Skeletal muscle tissue (tissue), 4 donors: Measurements from ENCODE around the gene UBXN11. TPM values are rescaled to one million over a fixed set of nuclear protein-coding genes. Genes with fewer than 3 reads are reported as not detected.

ENCODE experiments used
- H3K27ac ChIP-seq: one replicate; pipeline ENCODE4 v1.7.0; 2013; ENCODE audit warnings: mild to moderate bottlenecking, low read depth, low read length, inconsistent platforms
- H3K27me3 ChIP-seq, 3 donors: one replicate each; pipeline ENCODE4 v1.7.0; 2013; ENCODE audit warnings: low read length in 3 of 3; ENCODE audit not compliant: control insufficient read depth in 3 of 3, insufficient read depth in 3 of 3
- H3K36me3 ChIP-seq, 3 donors: one replicate each; pipeline ENCODE4 v1.7.0; 2013; ENCODE audit warnings: low read length in 3 of 3; ENCODE audit not compliant: control insufficient read depth in 3 of 3, insufficient read depth in 3 of 3
- H3K4me1 ChIP-seq, 3 donors: one replicate each; pipeline ENCODE4 v1.7.0; 2013; ENCODE audit warnings: low read length in 3 of 3, mild to moderate bottlenecking in 3 of 3; ENCODE audit not compliant: control insufficient read depth in 3 of 3, insufficient read depth in 3 of 3
- H3K4me3 ChIP-seq, 3 donors: one replicate each; pipeline ENCODE4 v1.7.0; 2013; ENCODE audit warnings: low read length in 3 of 3
- H3K9ac ChIP-seq, 3 donors: one replicate each; pipeline ENCODE4 v1.7.0; 2013; ENCODE audit warnings: low read length in 3 of 3, mild to moderate bottlenecking in 3 of 3, moderate library complexity in 2 of 3, low read depth in 1 of 3
- H3K9me3 ChIP-seq, 3 donors: one replicate each; pipeline ENCODE4 v1.7.0; 2013; ENCODE audit warnings: low read length in 3 of 3; ENCODE audit not compliant: control insufficient read depth in 3 of 3
- total RNA-seq: library from RNA; depleted of rRNA; stranded (reverse); fragments of >200 nt; gene quantifications from one replicate; pipeline ENCODE4 v1.2.3, GENCODE V29; 2014
- donor health status: Osteomylitis.

The UBXN11 gene
- total RNA-seq, 1 donor from 2014 or later = 2.1 TPM

- H3K27ac ChIP-seq = no peak overlapping the region
- peaks cover 0 to 14% (median 0%) of the 10 kb centered on the region in 3 donors for H3K27me3 ChIP-seq
- no peak overlapping the region for H3K9ac ChIP-seq
Measured at GRCh38 chr1:26350343-26350700, 43.9 kb upstream of the UBXN11 start.

GRCh38 chr1:26349877-26350244 is 43.4 kb upstream of the UBXN11 start:
- Histone ChIP-seq H3K9me3 (no peaks in the 10 kb centered on the region), H3K9ac (no peak overlapping the region)

More at GRCh38 chr1:26350343-26350700, 43.9 kb upstream of the UBXN11 start:
- Histone ChIP-seq H3K9me3 (no peaks in the 10 kb centered on the region), H3K36me3 (no peaks in the 10 kb centered on the region), H3K4me3 (no peak overlapping the region), H3K4me1 (no peaks in the 10 kb centered on the region)

GRCh38 chr1:26349188-26349876 is 42.9 kb upstream of the UBXN11 start:
- Histone ChIP-seq H3K4me1 (no peaks in the 10 kb centered on the region), H3K9me3 (no peaks in the 10 kb centered on the region), H3K9ac (no peak overlapping the region)

More at GRCh38 chr1:26349877-26350244, 43.4 kb upstream of the UBXN11 start:
- H3K4me1 ChIP-seq = no peaks in the 10 kb centered on the region
- no peak overlapping the region for H3K4me3 ChIP-seq
- no peaks in the 10 kb centered on the region for H3K36me3 ChIP-seq
- H3K27me3 ChIP-seq = peaks cover 0 to 9% (median 0%) of the 10 kb centered on the region in 3 donors
- H3K27ac ChIP-seq = no peak overlapping the region

GRCh38 chr1:26346274-26347033 is 40.0 kb upstream of the UBXN11 start:
- Histone ChIP-seq H3K4me3 (no peak overlapping the region), H3K36me3 (no peaks in the 10 kb centered on the region), H3K4me1 (no peaks in the 10 kb centered on the region), H3K27me3 (peaks cover 0 to 4% (median 3%) of the 10 kb centered on the region in 3 donors), H3K9ac (no peak overlapping the region), H3K27ac (no peak overlapping the region), H3K9me3 (no peaks in the 10 kb centered on the region)

More at GRCh38 chr1:26349188-26349876, 42.9 kb upstream of the UBXN11 start:
- Histone ChIP-seq H3K36me3 (no peaks in the 10 kb centered on the region), H3K27me3 (peaks cover 0 to 4% (median 0%) of the 10 kb centered on the region in 3 donors), H3K4me3 (no peak overlapping the region), H3K27ac (no peak overlapping the region)

- no peaks in the 10 kb centered on the region for H3K4me1 ChIP-seq
- no peak overlapping the region for H3K4me3 ChIP-seq
- H3K27ac ChIP-seq = no peak overlapping the region
- no peak overlapping the region for H3K9ac ChIP-seq
- H3K9me3 ChIP-seq = no peaks in the 10 kb centered on the region
- no peaks in the 10 kb centered on the region for H3K36me3 ChIP-seq
- H3K27me3 ChIP-seq = peaks cover 0 to 4% (median 3%) of the 10 kb centered on the region in 3 donors
Measured at GRCh38 chr1:26345718-26346117, 39.3 kb upstream of the UBXN11 start.

GRCh38 chr1:26344147-26344920 is 37.9 kb upstream of the UBXN11 start:
- Histone ChIP-seq H3K4me1 (no peaks in the 10 kb centered on the region), H3K4me3 (no peak overlapping the region), H3K36me3 (no peaks in the 10 kb centered on the region), H3K9ac (no peak overlapping the region), H3K27ac (no peak overlapping the region), H3K9me3 (no peaks in the 10 kb centered on the region), H3K27me3 (peaks cover 0 to 4% (median 3%) of the 10 kb centered on the region in 3 donors)

GRCh38 chr1:26340047-26340481 is 33.6 kb upstream of the UBXN11 start:
- peaks cover 3 to 17% (median 16%) of the 10 kb centered on the region in 3 donors for H3K27me3 ChIP-seq
- no peaks in the 10 kb centered on the region for H3K9me3 ChIP-seq
- no peaks in the 10 kb centered on the region for H3K36me3 ChIP-seq
- H3K27ac ChIP-seq = no peak overlapping the region
- peaks cover 3 to 11% (median 10%) of the 10 kb centered on the region in 3 donors for H3K4me1 ChIP-seq
- no peak overlapping the region for H3K4me3 ChIP-seq
- no peak overlapping the region for H3K9ac ChIP-seq

GRCh38 chr1:26338670-26339069 is 32.2 kb upstream of the UBXN11 start:
- Histone ChIP-seq H3K9me3 (no peaks in the 10 kb centered on the region), H3K36me3 (no peaks in the 10 kb centered on the region), H3K4me3 (no peak overlapping the region), H3K9ac (no peak overlapping the region), H3K4me1 (peaks cover 3 to 11% (median 10%) of the 10 kb centered on the region in 3 donors), H3K27ac (no peak overlapping the region), H3K27me3 (peaks cover 3 to 23% (median 14%) of the 10 kb centered on the region in 3 donors)

GRCh38 chr1:26337625-26338024 is 31.2 kb upstream of the UBXN11 start:
- H3K36me3 ChIP-seq = no peaks in the 10 kb centered on the region
- no peaks in the 10 kb centered on the region for H3K9me3 ChIP-seq

More at GRCh38 chr1:26337625-26338024, 31.2 kb upstream of the UBXN11 start:
- H3K4me3 ChIP-seq = no peak overlapping the region
- H3K4me1 ChIP-seq = peaks cover 3 to 11% (median 10%) of the 10 kb centered on the region in 3 donors
- peaks cover 3 to 21% (median 12%) of the 10 kb centered on the region in 3 donors for H3K27me3 ChIP-seq
- H3K27ac ChIP-seq = no peak overlapping the region
- no peak overlapping the region for H3K9ac ChIP-seq
